ENCODE measurements around the gene MEF2B. TPM values are rescaled to one million over a fixed set of nuclear protein-coding genes. Genes with fewer than 3 reads are reported as not detected.

Gene MEF2B
- total RNA-seq = not detected

GRCh38 chr19:19170053-19170872, at the start of gene MEF2B:
Gene MEF2B (minus strand): TSS chr19:19170263. CDS start chr19:19150735, 19,528 bp downstream.
- peak; percentile 69 to 85 for DNase-seq (ENCODE audit: low spot score in 2 of 2)
- no peak for FAIRE-seq

- no peak for FAIRE-seq
- DNase-seq (ENCODE audit: low spot score in 2 of 2) = no peak
Measured at GRCh38 chr19:19218911-19219310, 48.8 kb upstream of the MEF2B start.

- FAIRE-seq (no peak), DNase-seq (ENCODE audit: low spot score in 2 of 2) (no peak)
Measured at GRCh38 chr19:19217099-19217498, 47.0 kb upstream of the MEF2B start.

- FAIRE-seq (no peak), DNase-seq (ENCODE audit: low spot score in 2 of 2) (no peak)
Measured at GRCh38 chr19:19215792-19216191, 45.7 kb upstream of the MEF2B start.

GRCh38 chr19:19214892-19215291, 44.8 kb upstream of the MEF2B start:
- DNase-seq (ENCODE audit: low spot score in 2 of 2) (no peak), FAIRE-seq (no peak)

- DNase-seq (ENCODE audit: low spot score in 2 of 2) (no peak), FAIRE-seq (no peak)
Measured at GRCh38 chr19:19214159-19214490, 44.1 kb upstream of the MEF2B start.

GRCh38 chr19:19213426-19214158, 43.5 kb upstream of the MEF2B start:
- peak in 1 of 2 donors; percentile 8 for DNase-seq (ENCODE audit: low spot score in 2 of 2)
- no peak for FAIRE-seq

GRCh38 chr19:19212916-19213315, 42.9 kb upstream of the MEF2B start:
- peak in 1 of 2 donors; percentile 12 for DNase-seq (ENCODE audit: low spot score in 2 of 2)

GRCh38 chr19:19211499-19212420, 41.7 kb upstream of the MEF2B start, which contains the start of gene NCAN:
Gene NCAN (plus strand): TSS chr19:19211958. CDS start chr19:19216954, 4,996 bp downstream.
- FAIRE-seq (no peak), DNase-seq (ENCODE audit: low spot score in 2 of 2) (peak; percentile 39 to 65)

More at GRCh38 chr19:19212916-19213315, 42.9 kb upstream of the MEF2B start:
- no peak for FAIRE-seq

- FAIRE-seq (no peak), DNase-seq (ENCODE audit: low spot score in 2 of 2) (no peak)
Measured at GRCh38 chr19:19209372-19209771, 39.3 kb upstream of the MEF2B start.

GRCh38 chr19:19207637-19208572, 37.8 kb upstream of the MEF2B start:
- no peak for FAIRE-seq
- DNase-seq (ENCODE audit: low spot score in 2 of 2) = no peak

GRCh38 chr19:19206938-19207337, 36.9 kb upstream of the MEF2B start:
- FAIRE-seq (no peak), DNase-seq (ENCODE audit: low spot score in 2 of 2) (no peak)

GRCh38 chr19:19205416-19206410, 35.6 kb upstream of the MEF2B start:
- FAIRE-seq (no peak), DNase-seq (ENCODE audit: low spot score in 2 of 2) (no peak)

GRCh38 chr19:19204181-19204580, 34.1 kb upstream of the MEF2B start:
- DNase-seq (ENCODE audit: low spot score in 2 of 2) (no peak), FAIRE-seq (no peak)

GRCh38 chr19:19203012-19203856, 33.2 kb upstream of the MEF2B start, which contains the start of gene NR2C2AP:
Gene NR2C2AP (minus strand): TSS chr19:19203414. CDS start chr19:19203060, 354 bp downstream.
- no peak for FAIRE-seq
- peak; percentile 89 to 98 for DNase-seq (ENCODE audit: low spot score in 2 of 2)

- DNase-seq (ENCODE audit: low spot score in 2 of 2) = no peak
- no peak for FAIRE-seq
Measured at GRCh38 chr19:19202707-19203011, 32.6 kb upstream of the MEF2B start.

All from frontal cortex (tissue), 4 donors.